HG03439 (cell line): ENCODE data around the gene HOXA13.

Experiments used
- ATAC-seq: cut with Tn5 transposase; IDR thresholded peaks from one replicate; pipeline ENCODE4 v1.9.1; 2021; ENCODE audit warnings: mild to moderate bottlenecking, moderate library complexity; ENCODE audit not compliant: unreplicated experiment

Gene HOXA13

GRCh38 chr7:27160546-27161213 lies 39.2 kb downstream of the HOXA13 start:
- ATAC-seq = peak; percentile 69

DNA sequence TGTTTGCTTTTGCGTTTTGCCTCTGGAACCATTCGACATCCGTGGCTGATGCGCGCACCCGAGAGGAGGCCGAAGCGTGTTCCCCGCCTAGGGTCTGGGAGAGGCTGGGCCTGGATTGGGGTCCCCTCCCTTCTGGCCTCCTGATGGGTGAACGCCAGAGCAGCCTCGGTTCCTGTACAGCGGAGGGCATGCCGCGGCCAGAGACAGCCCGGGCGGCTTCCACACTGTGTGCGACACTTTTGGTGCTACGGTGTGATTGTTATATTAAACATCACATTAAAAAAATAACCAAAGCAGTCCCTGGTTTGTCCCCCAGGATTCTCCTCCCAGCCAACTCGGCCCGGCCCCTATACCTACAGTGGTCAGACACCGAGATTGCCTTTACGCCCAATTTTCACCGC lies 39.7 kb downstream of the HOXA13 start:
- ATAC-seq = no peak

DNA sequence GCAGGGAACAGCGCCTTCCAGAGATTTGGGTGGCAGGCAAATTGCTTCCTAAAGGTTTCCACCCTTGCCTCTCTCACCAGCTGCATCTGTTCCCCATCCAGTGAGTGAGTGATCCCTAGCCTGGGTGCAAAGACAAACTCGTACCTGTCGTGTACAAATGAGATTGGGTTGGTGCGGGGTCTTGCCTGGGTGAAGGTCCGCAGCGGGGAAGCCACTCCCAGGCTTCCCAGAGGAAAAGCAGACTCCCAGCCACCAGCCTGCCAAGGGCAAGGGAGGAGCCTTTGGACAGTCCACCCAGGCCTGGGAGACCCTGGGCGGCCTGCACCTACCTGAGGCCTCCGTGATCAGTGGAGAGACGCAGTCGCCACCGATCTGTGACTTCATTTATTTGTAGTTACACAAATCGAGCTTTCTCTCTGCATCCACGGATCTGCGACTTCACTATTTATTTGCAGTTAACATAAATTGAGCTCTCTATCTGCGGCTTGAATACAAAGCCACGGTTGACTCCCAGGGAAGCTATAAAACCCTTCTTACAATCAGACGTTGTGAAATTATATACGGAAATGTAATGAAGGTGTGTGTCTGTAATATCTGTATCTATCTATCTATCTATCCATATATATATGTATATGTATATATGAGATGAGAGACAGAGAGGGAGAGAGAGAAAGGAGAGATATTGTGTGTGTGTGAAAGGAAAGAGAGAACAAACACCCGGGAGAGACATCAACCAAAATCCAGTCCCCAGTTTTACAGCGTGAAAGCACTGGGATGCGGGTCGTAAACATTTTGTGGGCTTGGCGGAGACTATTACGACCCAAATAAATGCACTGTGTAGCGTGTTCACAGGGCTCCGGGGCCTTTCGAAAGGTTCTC lies 40.4 kb downstream of the HOXA13 start:
- no peak for ATAC-seq

- no peak for ATAC-seq
Observed at GRCh38 chr7:27158436-27159265, 41.2 kb downstream of the HOXA13 start.

DNA sequence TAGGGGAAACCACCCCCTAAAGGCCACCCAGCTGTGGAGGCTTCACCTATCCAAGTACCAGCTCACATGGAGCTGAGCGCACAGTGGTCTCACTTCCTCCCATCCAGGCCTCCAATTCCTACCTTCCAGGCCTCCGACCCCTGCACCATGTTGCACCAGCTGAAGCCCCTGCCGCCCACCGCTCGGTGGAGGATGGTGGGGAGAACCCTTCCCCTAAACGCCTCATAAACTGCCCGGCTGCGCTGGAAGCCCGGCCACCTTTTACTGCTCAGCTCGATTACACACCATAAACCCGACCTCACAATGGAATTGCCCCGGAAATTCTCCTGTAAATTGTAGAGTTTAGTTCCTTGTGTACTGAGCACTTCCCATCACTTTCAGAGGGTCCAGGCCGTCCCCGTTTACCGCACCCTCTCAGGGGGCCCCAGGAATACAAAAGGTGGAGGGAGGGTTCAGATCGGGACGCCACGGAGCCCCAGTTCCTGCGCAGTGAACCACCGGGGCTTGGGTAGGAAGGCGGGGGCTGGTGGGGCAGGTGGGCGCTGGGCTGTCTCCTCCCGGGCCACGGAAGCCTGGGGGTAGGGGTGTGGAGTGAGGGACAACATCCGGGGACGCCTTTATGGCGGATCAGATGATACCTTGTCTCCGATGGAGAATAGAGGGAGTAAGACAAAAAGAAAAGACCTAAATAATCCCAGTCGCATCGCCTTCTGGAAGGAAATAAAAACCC lies 42.0 kb downstream of the HOXA13 start:
- ATAC-seq = no peak

DNA sequence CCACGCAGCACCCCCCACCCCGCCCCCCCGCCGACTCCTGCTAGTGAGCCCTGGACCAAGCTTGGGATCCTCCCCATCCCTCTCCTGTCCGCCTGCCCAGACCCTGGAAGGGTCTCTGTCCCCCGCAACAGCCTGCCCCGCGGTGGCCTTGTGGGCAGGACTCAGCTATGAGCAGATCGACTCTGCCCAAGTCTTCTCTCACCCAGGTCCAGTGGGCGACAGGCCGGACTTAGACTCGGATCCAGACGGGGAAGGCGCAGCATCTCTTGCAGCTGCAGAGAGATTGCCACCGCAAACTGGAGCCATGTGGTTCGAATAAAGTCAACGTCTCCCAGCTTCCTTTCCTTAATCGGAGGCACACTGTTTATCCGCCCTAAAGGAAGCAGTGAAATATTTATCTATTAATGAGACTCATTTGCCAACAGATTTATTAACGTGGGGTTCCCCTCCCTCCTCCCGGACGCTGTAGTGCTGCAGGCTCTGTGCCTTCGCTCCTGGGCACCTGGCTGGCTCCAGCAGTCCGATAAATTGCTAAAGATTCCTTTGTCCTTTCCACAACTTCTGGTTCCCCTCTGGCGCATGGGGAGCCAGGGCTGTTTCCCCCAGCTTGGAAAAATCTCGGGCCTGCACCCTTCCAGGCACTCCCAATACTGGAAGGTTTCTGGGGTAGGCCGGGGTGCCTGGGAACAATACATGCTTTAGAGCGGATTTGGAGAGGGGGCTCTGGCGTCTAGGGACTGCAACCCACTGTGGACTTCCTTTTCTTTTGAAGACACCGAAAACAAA lies 42.8 kb downstream of the HOXA13 start:
- ATAC-seq = no peak

- ATAC-seq = no peak
Observed at GRCh38 chr7:27156508-27156898, 43.4 kb downstream of the HOXA13 start, which contains the start of gene HOXA7. Gene HOXA7, minus strand, starts transcription at chr7:27156675. Its CDS starts 130 bp downstream, at chr7:27156545.

GRCh38 chr7:27155816-27156507 lies 43.9 kb downstream of the HOXA13 start:
- no peak for ATAC-seq

DNA sequence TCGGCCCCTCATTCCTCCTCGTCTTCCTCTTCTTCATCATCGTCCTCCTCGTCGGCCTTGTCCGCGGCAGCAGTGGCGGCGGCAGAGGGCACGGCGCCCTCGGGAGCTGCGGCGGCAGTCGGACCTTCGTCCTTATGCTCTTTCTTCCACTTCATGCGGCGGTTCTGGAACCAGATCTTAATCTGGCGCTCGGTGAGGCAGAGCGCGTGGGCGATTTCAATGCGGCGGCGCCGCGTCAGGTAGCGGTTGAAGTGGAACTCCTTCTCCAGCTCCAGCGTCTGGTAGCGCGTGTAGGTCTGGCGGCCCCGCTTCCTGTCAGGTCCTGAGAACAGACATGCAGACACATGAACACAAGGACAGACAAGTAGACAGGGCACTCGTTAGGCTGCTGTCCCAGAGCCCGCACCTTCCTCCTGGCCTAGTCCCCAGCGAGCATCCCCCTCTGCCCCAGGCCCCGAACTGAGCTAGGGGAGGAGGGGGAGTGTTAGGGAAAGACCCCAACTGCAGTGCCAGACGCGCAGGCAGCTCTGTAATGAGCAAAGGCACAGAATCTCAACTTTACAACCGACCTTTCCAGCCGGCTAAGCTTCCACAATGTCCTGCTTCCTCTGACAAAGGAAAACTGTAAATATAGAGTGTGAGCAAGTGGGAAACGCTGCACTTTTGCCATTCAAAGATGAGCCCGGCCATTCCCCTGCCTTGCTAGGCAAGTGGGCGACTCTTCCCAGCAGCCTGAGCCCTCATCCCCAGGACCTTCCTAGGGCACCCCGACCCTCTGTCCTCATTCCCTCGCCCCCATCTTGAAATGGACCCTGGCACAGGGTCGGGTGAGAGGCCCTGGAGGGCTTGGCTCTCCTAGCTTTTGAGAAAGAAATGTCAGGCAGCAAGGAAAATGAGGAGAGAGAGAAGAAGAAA lies 44.7 kb downstream of the HOXA13 start:
- no peak for ATAC-seq

GRCh38 chr7:27154369-27154768 lies 45.5 kb downstream of the HOXA13 start:
- no peak for ATAC-seq

- no peak for ATAC-seq
Observed at GRCh38 chr7:27153526-27153925, 46.4 kb downstream of the HOXA13 start.

DNA sequence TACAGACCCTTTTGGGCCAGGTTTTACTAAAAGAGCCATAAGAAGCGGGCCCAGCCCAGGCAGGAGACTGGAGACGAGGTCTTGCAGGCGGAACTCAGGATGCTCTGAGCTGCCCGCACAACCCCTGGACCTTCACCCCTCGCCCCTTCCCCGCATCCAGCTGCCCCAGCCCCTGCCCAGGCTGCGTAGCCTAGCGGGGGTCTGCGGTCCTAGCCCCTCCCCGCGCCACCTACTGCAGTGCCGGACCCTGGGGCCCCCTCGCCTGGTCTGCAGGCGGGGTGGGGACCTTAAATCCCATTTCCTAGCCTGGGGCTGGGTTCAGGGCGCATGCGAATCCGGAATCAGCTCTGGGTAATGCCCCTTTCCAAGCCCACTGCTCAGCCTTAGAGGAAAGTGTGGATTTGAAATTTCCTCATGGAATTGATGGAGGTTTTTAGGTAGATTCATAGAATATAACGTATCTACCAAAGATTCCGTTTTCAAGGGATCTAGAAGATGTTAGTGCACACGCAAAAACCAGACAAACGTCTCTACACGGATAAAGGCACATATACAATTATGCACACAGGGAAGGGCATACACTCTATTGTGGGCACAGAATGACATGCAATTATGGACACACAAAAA lies 47.0 kb downstream of the HOXA13 start:
- no peak for ATAC-seq

DNA sequence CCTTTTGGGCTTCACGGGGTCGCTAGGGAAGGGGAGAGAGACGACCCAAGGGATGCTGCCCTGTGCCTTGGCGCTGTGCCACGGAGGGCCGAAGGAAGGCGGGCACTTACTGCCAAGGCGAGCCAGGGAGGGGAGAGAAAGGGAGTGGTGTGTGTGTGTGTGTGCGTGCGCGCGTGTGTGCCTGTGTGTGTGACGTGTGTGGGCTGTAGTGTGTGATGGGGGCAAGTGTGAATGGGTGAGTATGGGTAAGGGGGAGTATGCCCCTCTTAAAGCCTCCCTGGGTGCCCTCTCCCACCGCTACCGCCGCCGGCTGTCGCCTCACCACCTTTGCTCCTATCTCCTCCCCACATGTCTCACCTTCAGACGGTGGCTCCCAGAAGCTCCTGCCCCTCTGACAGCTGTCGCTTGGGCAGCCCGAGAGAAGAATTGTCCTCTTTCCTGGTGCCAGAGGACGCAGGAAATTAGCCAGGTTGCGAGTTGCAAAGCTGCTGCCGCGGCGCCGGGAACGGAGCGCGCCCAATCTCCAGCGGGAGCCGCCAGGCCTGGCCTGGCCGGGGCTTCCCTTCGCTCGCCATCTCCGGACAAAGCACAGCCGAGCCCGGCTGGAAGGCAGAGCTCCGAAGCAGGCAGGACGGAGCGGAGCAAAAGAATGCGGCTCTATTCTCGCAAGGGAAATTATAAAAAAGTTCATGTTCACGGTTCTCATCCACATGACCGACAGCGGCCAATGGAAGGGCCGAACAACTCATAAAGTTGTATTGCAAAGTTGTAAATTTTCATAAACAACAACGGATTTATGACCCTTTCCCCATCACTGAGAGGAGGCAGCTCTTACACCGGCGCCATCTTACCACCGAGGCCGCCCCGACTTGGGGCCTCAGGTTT lies 47.7 kb downstream of the HOXA13 start, which contains the start of gene HOXA3:
Gene HOXA3 (minus strand): TSS at position 653 of the 885 bp plus-strand sequence. CDS start 41,943 bp downstream, outside the sequence.
- ATAC-seq = no peak

- no peak for ATAC-seq
Observed at GRCh38 chr7:27151341-27151930, 48.5 kb downstream of the HOXA13 start.

- peak; percentile 72 for ATAC-seq
Observed at GRCh38 chr7:27150568-27151340, 49.1 kb downstream of the HOXA13 start.
